GM21367 (cell line): ENCODE results near the gene C1QTNF8.

Experiments
- ATAC-seq: cut with Tn5 transposase; IDR thresholded peaks from one replicate; pipeline ENCODE4 v1.9.1; 2021; ENCODE audit not compliant: unreplicated experiment

C1QTNF8 gene

DNA sequence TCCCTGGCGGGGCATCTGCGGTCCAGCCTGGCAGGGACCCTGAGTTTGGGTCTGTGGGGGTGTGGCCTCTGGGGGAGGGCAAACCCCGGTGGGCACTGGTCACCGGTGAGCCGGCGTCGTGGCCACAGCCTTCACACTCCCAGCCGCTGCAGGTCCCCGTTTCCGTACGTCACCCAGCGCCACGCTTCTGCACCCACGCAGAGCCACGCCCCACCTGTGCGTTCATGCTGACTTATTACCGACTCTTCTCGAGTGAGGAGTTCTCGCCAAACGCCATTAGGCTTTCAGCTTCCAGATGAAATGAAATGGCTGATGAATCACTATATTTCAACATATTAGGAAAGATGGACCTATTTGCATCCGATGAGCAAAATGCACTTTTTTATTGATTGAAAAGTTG, 32.3 kb downstream of the C1QTNF8 start:
- no peak for ATAC-seq

GRCh38 chr16:1062895-1063294, 33.1 kb downstream of the C1QTNF8 start:
- no peak for ATAC-seq

DNA sequence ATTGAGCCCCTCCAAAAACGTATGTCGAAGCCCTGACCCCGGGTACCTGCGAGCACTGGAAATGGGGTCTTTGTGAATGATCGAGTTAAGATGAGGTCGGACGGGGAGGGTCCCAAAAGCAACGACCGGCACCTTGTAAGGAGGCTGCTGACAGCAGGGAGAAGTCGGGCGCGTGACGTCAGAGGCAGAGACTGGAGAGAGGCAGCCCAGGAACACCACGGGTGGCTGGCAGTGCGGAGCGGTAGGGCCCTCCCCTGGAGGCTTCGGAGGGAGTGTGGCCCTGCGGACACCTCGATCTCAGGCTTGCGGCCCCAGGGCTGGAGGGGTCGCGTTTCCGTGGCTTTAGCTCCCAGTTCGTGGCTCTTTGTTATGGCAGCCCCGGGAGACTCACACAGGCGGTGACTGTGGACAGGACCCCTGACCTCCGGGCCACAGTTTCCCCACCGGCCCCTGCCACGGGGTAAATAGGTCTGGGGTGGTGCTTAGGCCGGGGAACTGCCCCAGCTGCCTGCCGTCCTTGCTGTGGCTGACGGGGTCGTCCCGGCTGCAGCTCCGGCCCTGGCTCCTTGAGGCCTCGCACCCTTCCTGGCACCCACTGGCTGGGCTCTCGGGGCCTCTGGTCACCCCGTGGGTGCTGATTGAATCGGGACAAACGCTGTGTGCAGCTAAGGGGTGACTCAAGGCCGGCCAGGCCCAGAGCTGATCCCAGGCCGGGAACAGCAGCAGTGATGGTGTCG, 34.1 kb downstream of the C1QTNF8 start:
- ATAC-seq = no peak

GRCh38 chr16:1060416-1061340, 35.4 kb downstream of the C1QTNF8 start:
- no peak for ATAC-seq

GRCh38 chr16:1059310-1059709, 36.7 kb downstream of the C1QTNF8 start:
- ATAC-seq = no peak

- ATAC-seq = no peak
These were observed 37.8 kb downstream of the C1QTNF8 start for GRCh38 chr16:1058216-1058615.

DNA sequence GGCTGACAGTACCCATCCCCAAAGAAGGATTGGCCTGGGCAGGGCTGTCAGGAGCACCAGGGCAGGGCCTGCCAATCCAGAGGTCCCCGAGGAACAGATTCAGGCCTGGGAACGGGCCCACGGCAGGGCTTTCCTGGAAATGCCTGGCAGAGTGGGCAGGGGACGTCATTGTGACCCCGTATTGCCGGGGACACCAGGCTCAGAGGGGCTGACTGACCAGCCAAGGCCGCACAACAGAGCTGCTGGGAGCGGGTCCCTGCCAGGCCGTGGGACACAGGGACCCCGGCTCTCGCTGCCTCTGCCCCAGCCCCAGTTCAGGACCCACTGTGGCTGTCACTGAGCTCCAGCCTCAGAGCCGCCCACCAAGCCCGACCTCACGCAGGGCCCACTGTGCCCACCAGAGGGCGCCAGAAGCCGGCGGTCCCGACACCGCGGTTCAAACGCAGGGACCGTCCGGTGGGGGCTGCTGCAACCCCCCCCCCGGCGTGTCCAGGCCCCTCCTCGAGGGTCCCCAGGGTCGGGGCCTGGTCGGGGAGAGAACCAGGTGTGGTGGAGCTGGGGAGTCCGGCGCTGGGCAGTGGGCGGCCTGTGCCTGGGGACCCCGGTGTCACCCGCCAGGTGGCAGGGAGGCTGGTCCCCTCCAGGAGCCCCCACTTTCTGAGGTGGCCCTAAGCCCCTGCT, 38.7 kb downstream of the C1QTNF8 start:
- no peak for ATAC-seq

DNA sequence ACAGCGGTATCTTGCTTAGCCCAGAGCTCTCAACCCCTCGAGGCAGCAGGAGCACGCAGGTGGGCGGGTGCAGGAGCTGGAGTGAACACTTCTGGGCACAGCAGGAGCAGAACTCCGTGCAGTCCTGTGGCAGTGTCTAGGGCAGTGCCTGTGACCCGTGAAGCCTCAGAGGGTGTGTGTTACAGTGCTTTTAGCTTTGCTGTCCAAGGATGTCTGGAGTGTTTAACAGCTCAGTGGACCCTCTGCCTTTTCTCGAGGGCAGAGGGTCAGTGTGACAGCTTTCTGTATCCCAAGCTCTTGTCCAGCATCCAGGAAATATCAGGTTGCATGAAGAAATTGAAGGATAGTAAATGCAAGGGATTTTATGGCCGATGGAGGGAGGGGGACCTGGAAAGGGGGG, 39.8 kb downstream of the C1QTNF8 start:
- no peak for ATAC-seq

DNA sequence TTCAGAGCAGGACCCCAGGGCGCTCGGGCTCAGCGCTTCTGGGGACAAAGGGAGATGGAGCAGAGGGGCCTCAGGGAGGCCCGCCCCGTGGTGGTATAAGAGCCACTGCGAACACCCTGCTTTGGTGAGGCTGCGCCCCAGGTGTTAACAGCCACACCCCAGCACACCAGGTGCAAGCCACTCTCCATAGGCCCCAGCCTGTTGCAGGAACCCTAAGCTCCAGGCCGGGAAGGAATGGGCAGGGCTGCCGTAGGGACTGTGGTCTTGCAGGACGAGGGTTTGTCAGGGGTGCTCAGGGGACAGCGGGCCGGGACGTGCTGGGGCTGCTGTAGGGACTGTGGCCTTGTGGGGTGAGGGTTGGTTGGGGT, 40.5 kb downstream of the C1QTNF8 start:
- no peak for ATAC-seq

- ATAC-seq = no peak
These were observed 41.1 kb downstream of the C1QTNF8 start for GRCh38 chr16:1054660-1055556.

DNA sequence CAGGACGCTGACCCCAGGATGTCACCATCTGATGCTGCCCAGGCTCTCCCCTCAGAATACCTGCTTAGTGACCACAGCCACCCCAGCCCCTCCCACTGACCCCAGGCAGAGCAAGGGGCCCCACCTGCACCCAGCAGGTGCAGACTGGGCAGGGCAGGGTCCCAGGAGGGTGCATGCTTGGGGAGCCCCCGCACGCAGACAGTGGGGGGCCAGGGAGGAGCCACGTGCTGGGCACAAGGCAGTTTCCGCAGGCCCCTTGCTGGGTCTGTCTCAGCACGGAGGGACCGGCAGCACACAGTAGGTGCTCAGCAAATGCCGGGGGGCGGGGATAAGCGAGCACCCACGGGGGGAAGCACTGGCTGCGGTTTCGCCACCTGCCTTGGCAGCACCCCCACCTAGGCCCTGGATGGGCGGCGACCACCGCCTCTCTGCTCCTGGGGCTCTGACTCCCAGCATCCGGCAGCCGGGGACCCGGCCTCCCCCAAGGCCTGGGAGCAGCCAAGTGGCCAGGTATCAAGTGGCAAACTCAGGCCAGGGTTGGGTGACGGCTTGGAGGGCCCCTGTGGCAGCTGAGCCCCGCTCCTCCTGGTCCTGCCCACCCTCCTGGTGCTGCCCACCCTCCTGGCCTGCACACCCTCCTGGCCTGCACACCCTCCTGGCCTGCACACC, 42.2 kb downstream of the C1QTNF8 start:
- no peak for ATAC-seq

DNA sequence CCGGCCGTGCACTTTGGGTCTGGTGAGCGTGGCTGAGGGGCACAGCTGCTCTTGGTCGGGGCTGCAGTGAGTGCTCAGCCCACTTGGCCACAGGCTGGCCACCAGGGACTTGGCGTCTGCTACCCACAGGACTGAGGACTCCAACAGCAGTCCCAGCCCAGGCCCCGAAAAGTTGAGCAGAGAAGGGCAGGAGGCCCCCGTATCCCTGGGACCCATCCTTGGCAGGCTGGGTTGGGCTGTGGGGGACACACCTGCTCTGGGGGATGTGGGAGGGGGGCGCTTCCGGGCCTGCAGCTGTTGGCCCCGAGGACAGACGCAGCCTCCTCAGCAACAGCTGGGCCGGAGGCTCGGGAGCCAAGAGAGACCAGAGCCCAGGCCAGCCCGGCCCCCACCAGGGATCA, 42.9 kb downstream of the C1QTNF8 start:
- ATAC-seq = no peak

DNA sequence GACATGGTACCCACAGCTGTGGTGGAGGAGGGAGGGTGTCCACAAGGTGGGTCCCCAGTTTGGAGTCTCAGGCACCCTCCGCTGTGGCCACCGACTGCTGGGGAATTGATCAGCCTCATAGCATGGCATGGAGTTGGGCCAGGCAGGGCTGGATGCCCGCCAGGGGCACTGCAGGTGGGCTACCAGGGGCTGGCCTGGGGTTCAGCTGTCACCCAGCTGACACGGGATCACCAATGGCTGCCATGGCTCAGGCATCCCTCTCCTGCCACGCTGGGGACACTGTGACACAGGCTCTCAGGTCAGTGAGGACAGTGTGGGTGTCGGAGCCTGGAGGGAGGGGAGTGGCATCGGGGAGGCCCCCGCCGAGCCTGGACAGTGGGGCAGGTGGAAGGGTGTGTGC, 43.3 kb downstream of the C1QTNF8 start:
- ATAC-seq = no peak

- ATAC-seq = no peak
These were observed 44.6 kb downstream of the C1QTNF8 start for GRCh38 chr16:1051446-1051845.

- no peak for ATAC-seq
These were observed 45.1 kb downstream of the C1QTNF8 start for GRCh38 chr16:1050921-1051320.

DNA sequence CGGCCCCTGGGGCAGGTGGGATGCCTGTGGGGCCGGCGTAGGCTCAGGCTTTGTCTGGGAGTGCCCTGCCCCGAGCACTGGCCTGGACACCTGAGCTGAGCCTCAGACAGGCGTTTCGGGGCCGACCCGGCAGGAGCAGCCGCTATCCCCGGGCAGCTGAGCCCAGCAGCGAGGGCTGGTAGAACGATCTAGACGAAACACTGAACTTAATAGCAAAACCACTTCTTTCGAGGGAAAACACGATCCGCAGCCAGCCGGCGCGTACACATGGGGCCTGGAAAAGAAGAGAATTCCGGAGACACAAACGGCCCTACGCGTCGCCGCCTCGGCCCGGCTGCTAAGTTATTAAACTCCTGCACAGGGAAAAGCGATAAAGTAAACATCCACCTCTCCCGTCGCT, 45.5 kb downstream of the C1QTNF8 start:
- ATAC-seq = no peak

DNA sequence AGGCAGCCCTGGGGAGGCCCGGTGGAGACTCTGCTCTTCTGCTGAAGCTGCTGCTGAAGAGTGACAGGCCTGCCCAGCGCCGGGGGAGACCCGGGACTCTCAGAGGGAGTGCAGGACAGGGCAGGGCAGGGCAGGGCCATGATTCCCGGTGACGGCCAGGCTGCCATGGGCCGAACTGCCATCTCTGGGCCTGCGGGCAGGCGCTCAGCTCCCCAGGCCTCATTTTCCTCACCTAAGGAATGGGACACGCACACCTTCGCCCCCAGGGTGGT, 46.1 kb downstream of the C1QTNF8 start:
- ATAC-seq = no peak

- no peak for ATAC-seq
These were observed 46.7 kb downstream of the C1QTNF8 start for GRCh38 chr16:1049113-1049975.

- no peak for ATAC-seq
These were observed 47.5 kb downstream of the C1QTNF8 start for GRCh38 chr16:1048442-1049112.
